Neural cell (in vitro differentiated cells): ENCODE data around the gene SYMPK. TPM values are rescaled to one million over a fixed set of nuclear protein-coding genes. Genes with fewer than 3 reads are reported as not detected.

ENCODE experiments used
- H2AFZ ChIP-seq: fragments of 200-600, 300-800 bp; sonication (generic), shearing (Covaris generic); 2 replicates; pipeline ENCODE4 v1.6.0; 2014; ENCODE audit warnings: low read depth, mild to moderate bottlenecking, antibody characterized with exemption, low read length, moderate library complexity
- H3F3A ChIP-seq: fragments of 200-600 bp; shearing (Covaris generic); 2 replicates; pipeline ENCODE4 v1.6.1; 2016; ENCODE audit warnings: mild to moderate bottlenecking, moderate library complexity, mixed read lengths, antibody characterized with exemption, low read length; ENCODE audit not compliant: insufficient read depth, poor library complexity, severe bottlenecking
- H3K27ac ChIP-seq: fragments of 200-600, 300-800 bp; sonication (generic), shearing (Covaris generic); 2 replicates; pipeline ENCODE4 v1.5.1; 2014; ENCODE audit warnings: mild to moderate bottlenecking, low read length, moderate library complexity
- H3K27me3 ChIP-seq: fragments of 300-800, 200-600 bp; sonication (generic), shearing (Covaris generic); 2 replicates; pipeline ENCODE4 v1.6.0; 2014; ENCODE audit warnings: mild to moderate bottlenecking, low read depth, low read length, moderate library complexity; ENCODE audit not compliant: insufficient read depth
- H3K36me3 ChIP-seq: fragments of 300-800, 200-600 bp; sonication (generic), shearing (Covaris generic); 2 replicates; pipeline ENCODE4 v1.5.1; 2014; ENCODE audit warnings: mild to moderate bottlenecking, antibody characterized with exemption, low read length, moderate library complexity; ENCODE audit not compliant: insufficient read depth
- H3K4me2 ChIP-seq: fragments of 300-800, 200-600 bp; sonication (generic), shearing (Covaris generic); 2 replicates; pipeline ENCODE4 v1.6.0; 2014; ENCODE audit warnings: mild to moderate bottlenecking, low read length
- H3K4me3 ChIP-seq: fragments of 300-800, 200-600 bp; sonication (generic), shearing (Covaris generic); 2 replicates; pipeline ENCODE4 v1.5.1; 2014; ENCODE audit warnings: mild to moderate bottlenecking, low read length, moderate library complexity
- H3K79me2 ChIP-seq: fragments of 200-600 bp; shearing (Covaris generic); replicated peaks from 2 replicates; pipeline ENCODE4 v1.6.0; 2014; ENCODE audit warnings: mild to moderate bottlenecking, low read length, moderate library complexity; ENCODE audit not compliant: insufficient read depth
- H3K9ac ChIP-seq: fragments of 300-800, 200-600 bp; sonication (generic), shearing (Covaris generic); 2 replicates; pipeline ENCODE4 v1.6.1; 2016; ENCODE audit warnings: mild to moderate bottlenecking, low read length, mixed read lengths
- H3K9me2 ChIP-seq: fragments of 200-600 bp; shearing (Covaris generic); 2 replicates; pipeline ENCODE4 v1.6.1; 2016; ENCODE audit warnings: mild to moderate bottlenecking, low read length, mixed read lengths; ENCODE audit not compliant: insufficient read depth
- H3K9me3 ChIP-seq: fragments of 200-600, 300-800 bp; sonication (generic), shearing (Covaris generic); 2 replicates; pipeline ENCODE4 v1.6.1; 2016; ENCODE audit warnings: mild to moderate bottlenecking, mixed run types, low read length, moderate library complexity, mixed read lengths
- H4K20me1 ChIP-seq: fragments of 200-600 bp; shearing (Covaris generic); 2 replicates; pipeline ENCODE4 v1.6.1; 2016; ENCODE audit warnings: mild to moderate bottlenecking, mixed run types; ENCODE audit not compliant: insufficient read depth
- CTCF ChIP-seq: fragments of 450-650 bp; IDR thresholded peaks from 2 replicates; pipeline ENCODE4 v1.5.1; 2014; ENCODE audit warnings: antibody characterized with exemption, mild to moderate bottlenecking, moderate library complexity; ENCODE audit not compliant: poor library complexity, severe bottlenecking
- EP300 ChIP-seq: fragments of 450-650 bp; conservative IDR thresholded peaks from 2 replicates; pipeline ENCODE4 v1.6.1; 2014; ENCODE audit warnings: antibody characterized with exemption, mild to moderate bottlenecking, moderate library complexity; ENCODE audit not compliant: poor library complexity, severe bottlenecking
- EZH2 ChIP-seq: fragments of 200-600, 300-800 bp; shearing (Covaris generic), sonication (generic); IDR thresholded peaks from 2 replicates; pipeline ENCODE4 v1.6.1; 2014; ENCODE audit warnings: antibody characterized with exemption, low read length, borderline replicate concordance, mild to moderate bottlenecking; ENCODE audit not compliant: insufficient read depth, poor library complexity, severe bottlenecking
- MXI1 ChIP-seq: fragments of 450-650 bp; conservative IDR thresholded peaks from 2 replicates; pipeline ENCODE4 v1.6.1; 2014; ENCODE audit warnings: antibody characterized with exemption, mild to moderate bottlenecking; ENCODE audit not compliant: poor library complexity, severe bottlenecking
- POLR2AphosphoS5 ChIP-seq: IDR thresholded peaks from 2 replicates; pipeline ENCODE4 v1.6.1; 2012
- RAD21 ChIP-seq: fragments of 450-650 bp; conservative IDR thresholded peaks from 2 replicates; pipeline ENCODE4 v1.6.1; 2014; ENCODE audit warnings: antibody characterized with exemption, mild to moderate bottlenecking, moderate library complexity
- REST ChIP-seq: IDR thresholded peaks from 2 replicates; pipeline ENCODE4 v1.6.1; 2012; ENCODE audit warnings: borderline replicate concordance
- SMC3 ChIP-seq: fragments of 450-650 bp; conservative IDR thresholded peaks from 2 replicates; pipeline ENCODE4 v1.6.1; 2014; ENCODE audit warnings: antibody characterized with exemption, mild to moderate bottlenecking, moderate library complexity; ENCODE audit not compliant: poor library complexity
- TAF1 ChIP-seq: IDR thresholded peaks from 2 replicates; pipeline ENCODE4 v1.6.1; 2012; ENCODE audit warnings: low read depth
- polyA plus RNA-seq: library from polyadenylated mRNA; depleted of rRNA; stranded (reverse); fragments of >200 nt; gene quantifications from 2 replicates; pipeline ENCODE4 v1.2.3, GENCODE V29; 2014

The SYMPK gene
- polyA plus RNA-seq, 1 donor from 2014 or later, result 22.2 TPM

DNA sequence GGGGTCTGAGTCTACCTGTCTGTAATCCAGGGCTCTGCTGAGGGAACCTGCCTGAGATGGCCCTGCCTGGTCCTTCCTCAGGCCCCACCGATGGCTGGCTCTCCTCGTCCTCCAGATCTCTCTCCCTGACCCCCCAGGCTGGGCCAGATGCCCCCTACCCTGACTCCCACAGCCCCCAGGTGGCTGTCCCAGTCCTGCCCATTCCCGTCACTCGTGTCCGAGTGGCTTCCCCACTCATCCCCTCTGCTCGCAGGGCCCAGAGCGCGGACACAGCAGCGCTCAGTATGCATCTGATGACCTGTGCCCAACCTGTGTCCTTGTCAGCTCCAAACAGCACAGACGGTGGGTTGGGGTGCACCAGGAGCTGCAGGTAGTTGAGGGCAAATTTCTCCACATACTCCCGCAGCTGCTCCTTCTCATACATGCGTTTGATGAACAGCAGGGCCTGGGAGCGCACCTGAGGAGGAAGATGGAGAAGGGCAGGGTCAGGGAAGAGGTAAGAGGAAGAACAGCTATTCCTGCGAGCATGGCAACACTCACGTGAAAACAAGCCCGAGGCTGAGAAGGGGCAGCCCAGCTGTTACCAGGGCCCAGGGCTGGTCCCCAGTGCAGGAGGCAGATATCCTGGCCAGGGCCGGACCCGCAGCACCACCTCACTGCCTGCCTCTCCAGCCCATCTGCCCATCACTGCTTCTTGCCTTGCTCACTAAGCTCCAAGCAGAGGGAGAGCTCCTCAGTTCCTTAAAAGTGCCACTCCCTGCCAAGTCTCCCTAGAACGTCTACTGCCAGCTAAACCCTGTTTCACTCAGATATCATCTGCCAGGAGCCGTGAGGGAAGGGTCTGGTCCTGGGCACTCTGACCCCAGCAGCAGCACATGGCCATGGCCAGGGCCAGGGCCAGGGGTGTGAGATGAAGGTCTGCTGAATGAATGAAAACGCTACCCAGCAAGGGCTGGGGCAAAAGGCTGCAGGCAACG is 36.7 kb downstream of the SYMPK start:
- H3F3A ChIP-seq, result no peaks in the 10 kb centered on the region
- H3K79me2 ChIP-seq, result no peaks in the 10 kb centered on the region
- no peak overlapping the region for H3K27ac ChIP-seq
- H3K27me3 ChIP-seq, result no peaks in the 10 kb centered on the region
- TF ChIP-seq TAF1 (no peak), EP300 (no peak), MXI1 (no peak), REST (no peak), EZH2 (no peak), POLR2AphosphoS5 (no peak)
- H3K9me2 ChIP-seq, result no peaks in the 10 kb centered on the region
- no peak overlapping the region for H3K4me3 ChIP-seq
- no peaks in the 10 kb centered on the region for H3K36me3 ChIP-seq
- H3K9me3 ChIP-seq, result no peaks in the 10 kb centered on the region
- H3K4me2 ChIP-seq, result no peak overlapping the region
- H4K20me1 ChIP-seq, result no peaks in the 10 kb centered on the region
- H2AFZ ChIP-seq, result no peak overlapping the region
- no peak overlapping the region for H3K9ac ChIP-seq

DNA sequence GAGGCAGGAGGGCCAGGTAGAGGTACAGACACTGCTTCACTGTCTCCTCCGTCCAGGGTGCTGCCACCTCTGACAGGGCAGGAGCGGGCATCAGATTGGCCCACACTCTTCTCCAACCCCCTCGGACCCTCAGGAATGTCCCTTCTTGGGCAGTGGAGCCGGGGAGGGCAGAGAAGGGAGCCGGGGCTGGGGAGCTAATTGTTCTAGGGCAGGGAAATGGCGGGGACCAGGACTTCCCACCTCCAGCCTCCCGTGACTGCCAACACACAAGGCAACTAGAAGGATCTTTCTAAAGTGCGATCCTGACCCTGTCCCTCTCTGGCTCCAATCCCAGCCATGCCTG is 37.7 kb downstream of the SYMPK start:
- Histone ChIP-seq H3K36me3 (no peaks in the 10 kb centered on the region), H3K79me2 (no peaks in the 10 kb centered on the region), H3K9me2 (no peaks in the 10 kb centered on the region), H3F3A (no peaks in the 10 kb centered on the region), H2AFZ (no peak overlapping the region), H3K4me3 (no peak overlapping the region), H3K9ac (no peak overlapping the region), H4K20me1 (no peaks in the 10 kb centered on the region), H3K27me3 (no peaks in the 10 kb centered on the region), H3K4me2 (no peak overlapping the region), H3K27ac (no peak overlapping the region), H3K9me3 (no peaks in the 10 kb centered on the region)
- no peak for TF ChIP-seq MXI1
- no peak for TF ChIP-seq RAD21
- TF ChIP-seq TAF1, result no peak
- TF ChIP-seq CTCF, result no peak
- no peak for TF ChIP-seq SMC3
- TF ChIP-seq REST, result no peak
- TF ChIP-seq EP300, result no peak
- TF ChIP-seq POLR2AphosphoS5, result no peak
- no peak for TF ChIP-seq EZH2
